Measurements from ENCODE around the gene TRIM66.

- TF ChIP-seq, protein P1, sequence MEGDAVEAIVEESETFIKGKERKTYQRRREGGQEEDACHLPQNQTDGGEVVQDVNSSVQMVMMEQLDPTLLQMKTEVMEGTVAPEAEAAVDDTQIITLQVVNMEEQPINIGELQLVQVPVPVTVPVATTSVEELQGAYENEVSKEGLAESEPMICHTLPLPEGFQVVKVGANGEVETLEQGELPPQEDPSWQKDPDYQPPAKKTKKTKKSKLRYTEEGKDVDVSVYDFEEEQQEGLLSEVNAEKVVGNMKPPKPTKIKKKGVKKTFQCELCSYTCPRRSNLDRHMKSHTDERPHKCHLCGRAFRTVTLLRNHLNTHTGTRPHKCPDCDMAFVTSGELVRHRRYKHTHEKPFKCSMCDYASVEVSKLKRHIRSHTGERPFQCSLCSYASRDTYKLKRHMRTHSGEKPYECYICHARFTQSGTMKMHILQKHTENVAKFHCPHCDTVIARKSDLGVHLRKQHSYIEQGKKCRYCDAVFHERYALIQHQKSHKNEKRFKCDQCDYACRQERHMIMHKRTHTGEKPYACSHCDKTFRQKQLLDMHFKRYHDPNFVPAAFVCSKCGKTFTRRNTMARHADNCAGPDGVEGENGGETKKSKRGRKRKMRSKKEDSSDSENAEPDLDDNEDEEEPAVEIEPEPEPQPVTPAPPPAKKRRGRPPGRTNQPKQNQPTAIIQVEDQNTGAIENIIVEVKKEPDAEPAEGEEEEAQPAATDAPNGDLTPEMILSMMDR (conservative IDR thresholded peaks at IDR 0.05 in 1 of 2, IDR thresholded peaks at IDR 0.05 in 1 of 2; ENCODE audit: low read depth in 1 of 2, low read length in 2 of 2), result no peak
- no peak for TF ChIP-seq EZH2 (IDR thresholded peaks at IDR 0.05; ENCODE audit: low read length, missing control alignments)
Observed at GRCh38 chr11:8723711-8724110, 41.2 kb upstream of the TRIM66 start.

All from fibroblast of lung (primary cell).